Activated CD4-positive, alpha-beta T cell treated with anti-CD3 and anti-CD28 coated beads for 48 hours (primary cell): Measurements from ENCODE around the gene TUBA4B.
"Not testable (repeated sequence)": the region's sequence is repeated elsewhere in the genome, so short reads cannot be mapped to it uniquely, and the experiment has no call there.

ENCODE experiments used
- DNase-seq: peaks from one replicate; pipeline ENCODE4 v3.0.0-alpha.2; 2020

Gene TUBA4B

GRCh38 chr2:219293736-219294231, 40.7 kb downstream of the TUBA4B start:
- peak; percentile 1 for DNase-seq

GRCh38 chr2:219294356-219295351, 41.6 kb downstream of the TUBA4B start:
- peak; percentile 92 for DNase-seq

DNA sequence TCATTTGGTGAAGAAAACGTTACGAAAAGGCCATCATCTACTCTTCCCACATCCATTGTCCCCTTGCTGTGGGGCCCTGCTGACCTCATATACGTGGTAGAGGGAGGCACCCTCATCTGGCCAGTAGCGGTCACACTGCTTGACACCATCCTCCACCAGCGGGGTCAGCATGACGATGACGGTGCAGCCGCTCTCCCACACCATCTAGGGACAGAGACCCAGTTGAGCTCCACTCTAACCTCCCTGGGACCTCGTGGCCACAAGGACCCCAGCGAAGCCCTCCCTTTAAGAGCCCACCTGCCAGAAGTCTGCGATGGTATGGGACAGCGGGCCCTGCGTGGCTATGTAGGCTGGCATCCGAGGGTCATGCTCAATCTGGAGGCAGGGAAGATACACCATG, 43.1 kb downstream of the TUBA4B start:
- no peak for DNase-seq

- no peak for DNase-seq
Measured at GRCh38 chr2:219296631-219297391, 43.8 kb downstream of the TUBA4B start.

DNA sequence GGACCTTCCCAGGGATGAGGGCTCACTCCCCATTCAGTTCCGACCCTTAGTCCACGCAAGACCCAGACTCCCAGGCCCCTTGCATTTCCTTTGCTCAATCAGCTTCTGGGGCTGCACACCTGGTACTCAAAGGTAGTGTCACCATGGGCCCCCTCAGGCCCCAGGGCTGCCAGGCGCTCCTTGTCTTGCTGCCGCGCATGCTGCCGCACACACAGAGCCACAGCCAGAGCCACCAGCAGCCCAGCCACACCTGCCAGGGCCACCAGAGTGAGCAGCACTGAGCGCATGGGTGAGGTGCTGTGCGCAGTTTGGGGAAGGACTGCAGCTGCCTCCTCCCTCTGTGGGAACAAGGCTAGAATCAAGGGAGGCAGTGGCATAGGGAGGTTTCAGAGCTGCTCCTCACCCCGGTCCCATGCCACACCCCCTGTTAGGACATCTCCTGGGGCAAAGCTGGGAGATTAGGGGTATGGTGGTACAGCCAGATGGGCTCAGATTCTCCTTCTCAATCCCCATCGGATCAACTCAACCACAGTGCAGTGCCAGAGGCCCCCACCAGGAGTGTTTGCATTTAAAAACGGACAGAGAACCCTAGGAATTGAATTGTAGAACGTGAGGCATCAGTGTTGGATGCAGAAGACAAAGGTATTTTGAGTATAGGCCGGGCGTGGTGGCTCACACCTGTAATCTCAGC, 44.9 kb downstream of the TUBA4B start:
- no peak for DNase-seq

DNA sequence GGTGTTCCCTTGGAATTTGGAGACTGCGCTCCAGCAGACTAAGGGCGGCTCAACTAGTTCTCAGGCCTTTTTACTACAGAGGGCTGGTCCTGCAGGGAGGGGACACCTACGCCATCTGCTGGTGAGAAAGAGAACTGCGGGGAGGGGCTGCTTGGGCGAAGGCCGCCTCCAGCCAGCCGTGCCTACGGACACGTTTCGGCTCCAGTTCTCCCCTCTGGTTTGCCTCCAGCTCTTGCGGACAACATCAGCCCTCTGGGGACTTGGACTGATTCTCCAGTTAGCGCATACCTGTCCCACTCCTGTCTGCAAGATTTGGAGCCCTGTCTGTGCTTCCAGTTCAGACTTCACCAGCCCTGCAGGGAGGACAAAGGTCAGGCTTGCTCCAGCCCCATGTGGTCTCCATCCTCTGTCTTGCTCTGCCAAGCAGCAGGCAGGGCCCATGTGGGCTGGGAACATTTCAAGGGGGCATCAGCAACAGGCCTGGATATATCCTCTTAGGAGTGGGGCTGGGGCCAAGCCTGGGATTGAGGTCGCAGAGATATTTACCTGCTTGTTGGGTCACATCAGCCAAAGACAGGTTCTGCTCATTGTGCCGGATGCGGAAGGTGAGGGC, 45.8 kb downstream of the TUBA4B start:
- DNase-seq = peak; percentile 93

GRCh38 chr2:219299372-219299760, 46.3 kb downstream of the TUBA4B start:
- DNase-seq = no peak

DNA sequence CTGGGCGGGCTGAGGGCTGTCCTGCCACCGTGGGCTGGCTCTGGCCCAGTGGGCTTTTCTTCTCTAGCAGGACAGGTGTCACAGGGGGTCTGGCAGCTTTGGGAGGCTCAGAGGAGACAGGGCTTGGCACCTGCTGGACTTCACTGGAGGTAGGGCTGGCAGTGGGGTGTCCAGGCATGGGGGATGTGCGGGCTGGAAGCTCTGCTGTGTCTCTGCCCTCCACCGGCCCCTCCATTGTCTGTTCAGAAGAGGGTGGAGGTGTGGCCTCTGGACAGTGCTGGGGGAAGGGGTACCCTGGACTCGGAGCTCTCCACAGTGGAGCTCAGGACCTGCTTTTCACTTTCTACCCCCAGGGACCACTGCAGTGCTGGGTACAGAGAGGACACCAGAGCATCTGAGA, 47.0 kb downstream of the TUBA4B start:
- DNase-seq = no peak

DNA sequence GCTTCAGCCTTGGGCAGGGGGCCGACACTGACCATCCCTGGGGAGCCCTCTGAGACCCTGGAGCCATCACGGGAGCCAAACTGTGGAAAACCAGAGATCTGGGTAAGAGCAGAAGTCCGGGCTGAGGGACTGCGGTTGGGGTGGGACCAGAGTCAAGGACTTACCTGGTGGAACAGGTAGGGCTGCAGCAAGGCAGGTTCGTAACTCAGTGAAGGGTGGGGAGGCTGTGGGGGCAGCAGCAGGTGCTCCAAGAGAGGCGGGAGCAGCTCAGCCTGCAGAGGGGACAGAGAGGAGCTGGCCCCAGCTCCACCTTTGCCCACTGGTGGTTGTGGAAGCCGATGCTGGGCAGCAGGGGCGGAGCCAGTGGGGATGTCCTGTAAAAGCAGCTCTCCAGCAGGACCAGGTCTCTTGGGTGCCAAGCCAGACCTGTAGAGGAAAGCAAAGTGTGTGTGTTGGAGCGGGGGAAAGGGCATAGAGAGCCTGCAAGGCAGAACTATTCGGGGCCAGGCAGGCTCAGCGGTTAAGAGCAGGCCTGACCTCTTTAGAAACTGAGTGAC, 49.4 kb downstream of the TUBA4B start:
- DNase-seq = no peak

DNA sequence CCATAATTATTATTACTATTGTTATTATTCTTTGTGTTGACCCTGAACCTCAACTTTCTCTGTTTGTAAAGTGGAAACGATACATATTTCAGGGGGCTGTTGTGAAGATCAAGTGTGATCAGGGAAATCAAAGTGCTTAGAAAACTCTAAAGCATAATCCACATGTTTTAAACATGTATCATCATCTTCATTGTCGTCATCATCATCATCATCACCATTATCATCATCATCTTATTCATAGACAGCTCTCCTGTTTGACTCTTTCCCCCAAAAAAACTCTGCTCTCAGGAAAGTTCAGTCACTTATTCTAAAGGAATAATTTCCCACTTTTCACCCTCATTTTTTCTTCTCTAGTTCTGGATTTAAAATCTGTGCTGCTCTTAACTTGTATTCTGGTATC, 51.2 kb downstream of the TUBA4B start:
- no peak for DNase-seq

DNA sequence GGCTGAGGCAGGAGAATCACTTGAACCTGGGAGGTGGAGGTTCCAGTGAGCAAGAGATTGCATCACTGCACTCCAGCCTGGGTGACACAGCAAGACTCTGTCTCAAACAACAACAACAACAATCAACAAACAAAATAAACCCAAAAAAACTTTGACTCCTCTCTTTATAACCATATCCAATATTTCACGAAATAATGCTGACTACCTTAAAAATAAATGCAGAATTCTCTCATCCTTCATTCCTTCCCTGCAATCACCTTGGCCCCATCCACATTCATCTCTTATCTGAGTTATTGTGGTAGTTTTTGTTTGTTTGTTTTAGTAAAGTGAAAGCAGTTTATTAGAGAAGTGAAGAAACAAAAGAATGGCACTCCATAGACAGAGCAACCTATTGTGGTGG, 53.0 kb downstream of the TUBA4B start:
- no peak for DNase-seq

DNA sequence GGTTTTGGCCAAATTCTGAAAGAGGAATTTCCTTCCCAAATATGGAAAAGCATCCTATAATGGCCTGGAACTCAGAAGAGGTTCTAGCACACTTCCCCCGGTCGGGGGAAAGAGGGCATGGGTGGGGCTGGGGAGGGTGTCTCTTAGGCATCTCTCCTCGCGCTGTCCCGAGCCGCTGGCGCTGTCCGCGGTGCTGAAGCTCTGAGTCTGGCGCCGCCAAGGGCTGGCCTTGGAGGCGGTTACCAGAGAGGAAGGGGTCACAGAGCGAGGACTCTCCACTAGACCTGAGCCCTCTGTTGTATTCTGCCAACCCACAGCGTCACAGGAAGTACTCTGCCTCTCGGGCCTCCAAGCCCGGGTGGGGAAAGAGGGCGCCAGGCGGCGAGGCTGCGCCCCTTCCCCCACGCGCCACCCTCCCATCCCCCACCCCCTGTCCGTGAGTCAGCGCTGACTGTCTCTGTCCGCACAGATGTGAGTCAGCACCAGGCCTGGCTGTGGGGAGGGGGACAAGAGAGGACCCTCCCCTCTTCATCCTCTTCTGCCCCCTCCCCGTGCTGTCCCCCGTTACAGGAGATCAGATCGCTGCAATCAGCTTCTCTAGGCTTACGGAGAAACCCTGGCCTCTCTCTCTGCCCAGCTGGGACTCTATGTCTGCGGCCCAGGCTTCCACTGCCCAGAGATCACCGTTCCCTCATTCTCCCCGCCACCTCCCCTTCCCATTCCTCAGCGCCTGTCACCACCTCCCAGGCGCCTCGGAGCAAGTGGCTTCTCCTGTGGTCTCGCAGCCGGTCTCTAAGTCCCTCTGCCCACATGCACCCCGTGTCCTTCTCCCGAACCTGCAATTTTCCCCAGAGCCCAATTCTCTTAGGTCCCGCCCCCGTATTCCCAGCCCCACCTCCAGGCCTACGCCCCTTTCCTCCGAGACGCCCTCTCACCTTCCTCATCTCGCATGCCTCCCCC, 55.4 kb downstream of the TUBA4B start:
- DNase-seq = peak; percentile 82

DNA sequence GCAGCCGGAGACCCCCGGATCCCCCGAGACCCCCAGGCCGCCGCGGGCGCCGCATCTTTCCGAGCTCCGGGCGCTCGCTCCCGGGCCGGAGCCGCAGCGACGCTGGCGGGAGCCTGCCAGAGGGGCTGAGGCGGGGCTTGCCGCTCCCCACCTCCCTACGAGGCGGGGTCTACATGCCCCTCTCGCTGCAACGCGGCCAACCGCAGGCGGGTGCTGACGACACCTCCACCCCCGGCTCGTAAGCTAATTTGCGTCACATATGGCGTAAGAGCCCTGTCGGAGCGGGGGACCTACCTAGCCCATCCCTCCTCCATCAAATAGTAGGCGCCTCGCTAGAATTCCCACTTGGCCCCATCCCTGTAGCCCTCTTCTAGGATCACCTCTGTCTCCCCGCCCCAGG, 56.2 kb downstream of the TUBA4B start, which contains the start of gene PTPRN:
PTPRN (minus strand) TSS at position 124 of the 400 bp plus-strand sequence; CDS start at position 55, 69 bp downstream.
- DNase-seq = no peak

- not testable (repeated sequence) for DNase-seq
Measured at GRCh38 chr2:219312683-219313263, 59.7 kb downstream of the TUBA4B start.

DNA sequence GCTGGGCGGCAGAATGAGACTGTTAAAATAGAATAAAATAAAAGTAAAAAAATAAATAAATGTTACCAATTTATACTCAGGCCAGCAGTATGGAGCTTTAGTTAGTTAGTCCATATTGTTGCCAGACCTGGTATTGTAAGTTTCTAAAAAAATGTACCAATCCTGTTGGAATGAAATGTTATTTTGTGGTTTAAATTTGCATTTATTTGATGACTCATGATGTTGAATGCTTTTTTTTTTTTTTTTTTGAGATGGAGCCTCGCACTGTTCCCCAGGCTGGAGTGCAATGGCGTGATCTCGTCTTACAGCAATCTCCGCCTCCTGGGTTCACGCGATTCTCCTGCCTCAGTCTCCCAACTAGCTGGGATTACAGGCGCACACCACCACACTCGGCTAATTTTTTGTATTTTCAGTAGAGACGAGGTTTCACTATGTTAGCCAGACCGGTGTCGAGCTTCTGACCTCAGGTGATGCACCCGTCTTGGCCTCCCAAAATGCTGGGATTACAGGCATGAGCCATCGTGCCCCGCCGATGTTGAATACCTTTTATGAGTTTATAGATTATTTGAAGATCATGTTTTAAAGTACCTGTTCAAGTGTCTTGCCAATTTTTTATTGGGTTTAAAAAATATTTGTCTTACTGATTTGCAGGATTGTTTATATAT, 61.9 kb downstream of the TUBA4B start:
- DNase-seq = no peak
